ENCODE data around the gene OR13D1.

DNA sequence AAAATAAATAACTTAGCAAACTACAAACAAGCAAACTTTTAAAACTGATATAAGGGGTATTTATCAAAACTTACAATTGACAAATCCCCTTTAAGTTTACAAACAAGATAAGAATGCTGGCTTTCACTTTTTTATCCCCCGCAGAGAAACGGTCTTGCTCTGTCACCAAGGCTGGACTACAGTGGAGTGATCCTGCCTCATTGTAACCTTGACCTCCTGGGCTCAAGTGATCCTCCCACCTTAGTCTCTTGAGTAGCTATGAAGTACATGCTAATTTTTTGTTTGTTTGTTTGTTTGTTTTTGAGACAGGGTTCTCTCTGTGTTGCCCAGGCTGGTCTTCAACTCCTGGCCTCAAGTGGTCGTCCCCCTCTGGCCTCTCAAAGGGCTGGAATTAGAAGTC lies 44.1 kb downstream of the OR13D1 start:
- TF ChIP-seq EZH2 (IDR thresholded peaks at IDR 0.05; ENCODE audit: borderline replicate concordance, insufficient read depth, low read depth, low read length, poor library complexity, severe bottlenecking), result no peak
- TF ChIP-seq, protein P1, sequence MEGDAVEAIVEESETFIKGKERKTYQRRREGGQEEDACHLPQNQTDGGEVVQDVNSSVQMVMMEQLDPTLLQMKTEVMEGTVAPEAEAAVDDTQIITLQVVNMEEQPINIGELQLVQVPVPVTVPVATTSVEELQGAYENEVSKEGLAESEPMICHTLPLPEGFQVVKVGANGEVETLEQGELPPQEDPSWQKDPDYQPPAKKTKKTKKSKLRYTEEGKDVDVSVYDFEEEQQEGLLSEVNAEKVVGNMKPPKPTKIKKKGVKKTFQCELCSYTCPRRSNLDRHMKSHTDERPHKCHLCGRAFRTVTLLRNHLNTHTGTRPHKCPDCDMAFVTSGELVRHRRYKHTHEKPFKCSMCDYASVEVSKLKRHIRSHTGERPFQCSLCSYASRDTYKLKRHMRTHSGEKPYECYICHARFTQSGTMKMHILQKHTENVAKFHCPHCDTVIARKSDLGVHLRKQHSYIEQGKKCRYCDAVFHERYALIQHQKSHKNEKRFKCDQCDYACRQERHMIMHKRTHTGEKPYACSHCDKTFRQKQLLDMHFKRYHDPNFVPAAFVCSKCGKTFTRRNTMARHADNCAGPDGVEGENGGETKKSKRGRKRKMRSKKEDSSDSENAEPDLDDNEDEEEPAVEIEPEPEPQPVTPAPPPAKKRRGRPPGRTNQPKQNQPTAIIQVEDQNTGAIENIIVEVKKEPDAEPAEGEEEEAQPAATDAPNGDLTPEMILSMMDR (IDR thresholded peaks at IDR 0.05), result no peak
